Stimulated activated CD4-positive, alpha-beta T cell treated with anti-CD3 and anti-CD28 coated beads, Interleukin-2, amount 100 ng/mL, for 4 hours (primary cell): ENCODE measurements around the gene SYP.

Experiments used
- DNase-seq: peaks from one replicate; pipeline ENCODE4 v3.0.0-alpha.2; 2020; ENCODE audit warnings: low read depth

The SYP gene

DNA sequence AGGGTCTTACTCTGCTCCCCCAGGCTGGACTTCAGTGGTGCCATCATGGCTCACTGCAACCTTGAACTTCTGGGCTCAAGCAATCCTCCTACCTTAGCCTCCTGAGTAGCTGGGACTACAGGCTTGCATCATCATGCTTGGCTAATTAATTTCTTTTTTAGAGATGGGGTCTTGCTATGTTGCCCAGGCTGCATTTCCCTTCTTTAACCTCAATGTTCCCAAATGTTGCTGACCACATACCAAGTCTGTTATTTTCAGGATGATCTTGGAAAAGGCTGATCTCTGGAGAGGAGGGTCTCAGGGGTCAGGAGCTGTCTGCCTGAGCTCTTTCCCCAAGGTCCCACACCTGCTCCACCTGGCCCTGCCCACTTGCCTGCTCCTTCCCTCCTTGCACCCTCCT is 20.1 kb upstream of the SYP start:
- no peak for DNase-seq

DNA sequence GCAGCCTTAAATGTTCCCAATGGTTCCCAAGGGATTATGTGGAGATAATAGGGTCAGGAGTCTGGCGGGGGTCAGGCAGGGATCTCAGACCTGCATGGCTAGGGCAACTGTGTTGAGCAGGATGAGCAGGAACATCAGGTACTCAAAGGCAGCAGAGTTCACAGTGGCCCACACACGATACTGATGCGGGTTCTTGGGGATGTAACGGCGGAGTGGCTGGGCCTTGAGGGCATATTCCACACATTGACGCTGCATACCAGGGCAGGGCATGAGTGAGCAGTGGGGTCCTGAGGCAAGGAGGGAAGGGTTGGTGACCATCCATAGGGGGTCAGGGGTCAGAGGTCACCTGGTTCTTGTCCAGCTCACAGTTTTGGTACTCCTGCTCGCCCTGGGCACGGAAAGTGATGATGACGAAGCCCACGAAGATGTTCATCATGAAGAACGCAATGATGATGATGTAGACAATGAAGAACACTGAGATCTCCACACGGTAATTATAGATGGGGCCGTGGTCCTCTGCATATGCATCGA is 15.1 kb upstream of the SYP start:
- no peak for DNase-seq

DNA sequence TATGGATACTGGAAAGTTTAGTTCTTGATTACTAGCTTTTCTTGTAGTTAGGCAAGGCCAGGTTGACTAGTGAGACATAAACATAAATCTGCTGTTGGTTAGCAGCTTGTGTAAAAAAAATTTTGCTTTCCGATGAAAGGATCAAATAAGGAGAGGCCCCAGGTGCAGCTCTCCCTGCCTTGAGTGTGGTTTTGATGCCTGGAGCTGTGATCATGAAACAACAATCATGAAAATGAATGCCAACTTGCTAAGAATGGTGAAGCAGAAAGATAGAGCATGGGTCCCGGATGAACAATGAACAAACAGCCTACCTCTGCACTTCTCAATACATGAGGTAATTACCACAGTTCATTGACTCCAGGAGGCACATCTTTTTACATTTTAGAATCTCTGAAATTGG is 14.4 kb upstream of the SYP start:
- no peak for DNase-seq

DNA sequence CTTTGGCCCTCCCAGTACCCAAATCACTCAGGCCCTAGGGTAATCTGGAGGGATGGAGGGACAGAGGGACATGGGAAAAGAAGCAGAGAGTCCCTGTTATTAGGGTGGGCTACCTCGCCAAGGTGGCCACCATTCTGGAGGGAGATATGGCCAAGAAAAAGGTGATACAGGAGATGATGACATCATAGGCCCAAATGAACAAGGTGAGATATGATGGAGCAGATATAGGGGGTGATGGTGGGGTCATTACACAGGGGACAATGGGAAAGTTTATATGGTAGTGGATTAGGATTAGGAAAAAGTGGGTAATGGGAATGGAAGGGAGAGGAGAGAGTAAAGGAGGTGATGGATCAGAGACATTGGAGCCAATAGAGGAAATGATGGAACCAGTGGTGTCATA is 12.9 kb upstream of the SYP start:
- DNase-seq = no peak

DNA sequence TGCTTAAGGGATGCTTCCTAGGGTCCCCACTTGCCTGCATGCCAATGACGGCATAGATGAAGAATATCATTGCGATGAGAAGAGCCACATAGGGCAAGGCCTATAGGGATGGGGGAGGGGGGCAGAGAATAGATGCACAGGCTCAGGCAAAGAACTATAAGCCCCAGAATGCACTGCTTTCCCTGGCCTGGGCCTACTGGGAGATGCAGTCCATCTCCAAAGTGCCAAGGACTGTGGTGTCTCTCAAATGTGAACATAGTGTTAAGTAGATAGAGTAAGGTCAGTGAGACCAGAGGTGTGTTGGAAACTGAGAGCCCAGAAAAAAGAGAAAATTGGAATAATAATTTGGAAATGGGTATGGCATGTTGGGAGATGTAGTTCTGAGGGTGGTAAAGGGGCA is 12.2 kb upstream of the SYP start:
- DNase-seq = no peak

DNA sequence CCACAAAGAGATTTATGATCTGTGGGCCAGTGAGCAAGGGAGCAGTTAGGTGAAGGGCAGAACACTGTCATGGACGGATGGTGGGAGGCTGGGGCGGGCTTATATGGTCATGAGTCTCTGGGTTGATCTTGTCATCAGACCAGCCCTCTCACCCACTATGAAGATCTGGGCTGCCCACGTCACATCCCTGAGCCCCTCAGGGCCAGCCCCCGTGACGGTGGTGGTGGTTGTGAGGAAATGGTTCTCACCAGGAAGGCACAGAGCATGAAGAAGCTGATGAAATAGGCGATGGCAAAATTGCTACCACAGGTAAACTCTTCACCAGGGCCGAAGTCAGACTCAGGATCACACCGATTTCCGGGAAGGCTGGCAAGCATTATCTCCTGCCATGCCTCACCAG is 11.1 kb upstream of the SYP start:
- no peak for DNase-seq

DNA sequence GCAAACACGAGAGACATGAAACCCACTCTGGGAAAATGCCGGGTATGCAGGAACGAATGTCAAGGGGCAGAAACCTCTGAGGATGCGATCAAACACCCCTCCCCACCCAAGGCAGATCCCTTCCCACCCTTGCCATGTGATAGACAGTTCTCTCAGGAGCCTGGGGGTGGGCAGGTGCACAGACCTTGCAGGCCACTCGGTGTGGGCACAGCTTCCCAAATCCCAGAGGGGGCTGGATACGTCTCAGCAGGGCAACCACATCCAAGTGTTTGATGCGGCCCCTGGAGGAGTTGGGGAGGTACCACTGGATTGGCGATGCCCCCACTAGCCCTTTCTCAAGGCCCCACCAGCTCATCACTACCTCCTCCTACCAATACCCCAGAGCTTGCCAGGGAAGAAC is 10.4 kb upstream of the SYP start:
- DNase-seq = no peak

DNA sequence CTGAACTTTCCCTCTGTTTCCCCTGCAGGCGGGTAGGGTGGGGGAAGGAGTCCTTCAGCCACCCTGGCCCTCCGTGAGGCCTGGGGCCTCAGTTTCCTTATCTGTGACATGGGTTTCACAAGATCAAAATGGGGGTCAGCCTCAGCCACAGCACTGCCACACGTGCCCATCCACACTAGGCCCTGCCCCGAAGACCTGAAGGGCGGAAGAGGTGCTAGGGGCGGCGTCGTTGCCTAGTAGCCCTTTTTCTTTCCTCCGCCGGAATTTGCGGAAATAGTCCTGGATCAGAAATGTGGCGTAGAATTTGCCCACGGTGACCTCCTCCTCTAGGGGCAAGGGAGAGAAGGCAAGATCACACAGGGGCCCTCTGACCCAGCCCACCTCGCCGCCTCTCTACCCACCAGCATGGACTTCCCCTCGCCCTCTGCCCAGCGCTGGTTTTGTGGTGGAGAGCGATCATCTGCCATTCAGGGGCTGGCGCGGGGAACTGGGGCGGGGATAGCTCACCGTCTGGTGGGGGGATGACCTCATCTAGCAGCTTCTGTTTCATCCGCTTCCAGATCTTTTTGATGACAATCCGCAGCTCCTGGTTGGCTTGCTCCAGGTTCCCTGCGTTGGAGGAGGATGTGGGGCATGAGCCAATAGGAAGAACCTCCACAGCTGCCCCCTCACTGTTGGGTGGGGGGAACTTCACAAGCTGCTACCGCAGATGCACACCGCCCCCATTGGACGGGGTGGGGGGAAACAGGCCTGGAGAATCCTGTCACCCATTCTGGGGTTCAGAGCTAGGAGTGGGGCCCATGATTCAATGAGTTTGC is 9.7 kb upstream of the SYP start:
- DNase-seq = no peak

DNA sequence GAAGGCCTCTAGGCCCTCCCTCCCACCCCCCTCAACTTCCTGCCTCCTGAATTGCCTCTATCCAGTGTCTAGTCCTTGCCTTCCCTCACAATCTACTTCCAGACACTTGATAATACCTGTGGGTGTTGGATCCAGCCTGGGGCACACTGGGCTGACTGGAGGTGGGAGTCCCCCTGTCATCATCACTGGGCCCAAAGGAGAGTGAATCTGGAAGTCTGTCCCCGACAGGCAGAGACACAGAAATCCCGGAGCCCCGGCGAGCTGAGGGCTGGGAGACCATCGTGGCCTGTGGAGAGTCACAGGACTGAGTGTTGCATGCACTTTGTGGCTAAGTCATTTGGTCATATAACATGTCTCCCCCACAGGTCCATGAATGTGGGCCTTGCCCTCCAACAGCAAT is 8.4 kb upstream of the SYP start:
- no peak for DNase-seq

DNA sequence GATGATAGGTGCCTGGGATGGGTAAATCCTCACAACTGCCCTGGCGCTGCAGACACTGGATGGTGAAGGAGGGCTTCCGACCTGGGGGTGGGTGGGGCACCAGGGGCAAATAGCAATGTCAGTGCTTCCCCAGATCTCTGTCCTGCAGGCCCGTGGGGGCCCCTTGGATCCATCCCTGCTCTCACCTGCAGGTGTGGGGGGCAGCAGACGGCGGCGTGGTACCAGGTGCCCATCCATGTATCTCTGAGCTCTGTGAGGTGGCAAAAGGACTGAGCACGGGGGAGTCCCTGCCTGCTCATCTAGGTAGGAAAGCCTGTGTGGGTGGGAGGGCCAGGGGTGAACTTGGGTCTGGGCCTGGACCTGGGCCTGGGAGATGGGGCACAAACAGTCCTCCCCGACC is 6.5 kb upstream of the SYP start:
- DNase-seq = no peak

DNA sequence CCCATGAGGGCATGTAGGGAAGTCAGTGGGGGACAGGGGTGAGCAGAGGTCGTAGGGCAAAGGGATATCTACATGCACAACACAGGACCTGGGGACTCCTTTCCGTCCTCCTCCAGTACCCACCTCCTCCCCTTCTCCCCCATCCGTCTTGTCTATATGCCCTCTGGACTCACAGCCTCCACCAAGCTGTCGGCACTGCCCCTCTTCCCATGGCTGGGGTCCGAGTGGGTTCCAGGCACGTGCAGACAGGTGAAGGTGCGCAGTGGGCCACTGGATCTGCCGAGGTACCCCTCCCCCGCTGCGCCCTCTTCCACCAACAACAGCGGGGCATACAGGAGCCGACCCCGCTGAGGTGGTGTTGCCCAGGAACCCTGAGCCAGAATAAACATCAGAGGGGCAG is 5.5 kb upstream of the SYP start:
- DNase-seq = no peak

DNA sequence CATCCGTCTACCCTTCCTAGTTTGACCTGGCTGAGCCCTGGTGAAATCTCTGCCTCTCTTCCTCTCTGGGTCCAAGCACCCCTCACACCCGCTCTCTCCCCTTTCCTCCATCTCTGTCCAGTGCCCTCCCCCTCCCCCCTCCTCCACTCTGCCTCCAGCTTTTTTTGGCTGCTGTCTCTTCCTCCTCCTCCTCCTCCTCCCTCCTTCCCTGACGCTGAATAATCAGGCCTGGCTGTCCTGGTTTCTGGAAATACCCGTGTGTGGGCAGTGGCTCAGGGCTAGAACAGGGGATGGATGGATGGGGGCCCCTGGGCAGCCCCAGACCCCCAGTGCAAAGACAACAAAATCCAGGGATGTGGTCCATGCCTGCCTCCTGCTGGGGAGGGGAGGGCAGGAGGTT is 4.7 kb upstream of the SYP start:
- DNase-seq = no peak

DNA sequence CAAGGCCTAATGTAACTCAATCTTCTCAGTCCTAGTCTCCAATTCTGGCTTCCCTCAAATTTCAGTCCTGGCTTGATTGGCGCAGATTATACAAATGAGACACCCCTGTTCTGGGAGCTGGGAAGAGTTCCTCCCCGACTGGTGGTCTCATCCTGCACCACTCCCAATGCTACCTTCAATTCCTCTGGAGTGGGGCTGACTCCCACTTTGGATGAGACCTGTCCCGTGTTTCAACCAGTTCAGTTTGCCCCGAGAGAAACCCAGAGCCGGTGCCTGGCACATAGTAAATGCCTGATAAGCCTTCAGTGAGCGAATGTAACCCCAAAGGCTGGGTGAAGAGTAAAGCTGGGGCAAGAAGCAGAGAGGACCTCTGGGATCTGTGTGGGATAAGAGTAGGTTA is 4.0 kb upstream of the SYP start:
- no peak for DNase-seq

DNA sequence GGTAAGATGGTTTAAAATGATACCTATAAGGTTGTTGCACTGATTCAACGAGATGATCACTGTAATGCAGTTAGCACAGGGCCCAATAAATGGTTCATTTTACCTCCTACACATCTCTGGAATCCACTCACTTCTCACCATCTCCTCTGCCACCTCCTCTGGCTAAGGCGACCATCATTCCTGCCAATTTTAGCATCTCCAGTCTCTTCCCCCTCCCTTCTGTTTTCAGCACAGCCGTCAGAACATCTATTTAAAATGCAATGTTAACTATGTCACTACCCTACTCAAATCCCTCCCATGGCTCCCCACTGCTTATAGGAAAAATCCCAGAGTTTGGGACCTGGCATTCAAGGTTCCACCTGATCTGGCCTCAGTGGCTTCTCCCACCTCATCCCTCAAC is 3.5 kb upstream of the SYP start:
- DNase-seq = no peak

DNA sequence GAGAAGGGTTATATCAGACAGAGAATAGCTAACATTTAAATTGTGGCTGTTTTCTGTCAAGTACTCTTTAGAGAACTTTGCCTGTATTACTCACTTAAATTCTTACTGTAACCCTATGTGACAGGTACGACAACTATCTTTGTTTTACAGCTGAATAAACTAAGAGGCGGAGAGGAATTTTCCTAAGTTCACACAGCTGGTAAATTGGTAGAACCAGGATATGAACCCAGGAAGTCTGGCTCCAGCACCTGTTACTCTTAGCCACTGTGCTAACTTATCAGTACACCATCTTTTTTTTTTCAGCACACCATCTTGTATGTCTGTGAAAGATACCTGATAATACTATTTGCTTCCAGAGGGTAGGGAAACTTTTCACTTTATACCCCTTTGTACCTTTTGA is 2.0 kb upstream of the SYP start:
- DNase-seq = no peak

DNA sequence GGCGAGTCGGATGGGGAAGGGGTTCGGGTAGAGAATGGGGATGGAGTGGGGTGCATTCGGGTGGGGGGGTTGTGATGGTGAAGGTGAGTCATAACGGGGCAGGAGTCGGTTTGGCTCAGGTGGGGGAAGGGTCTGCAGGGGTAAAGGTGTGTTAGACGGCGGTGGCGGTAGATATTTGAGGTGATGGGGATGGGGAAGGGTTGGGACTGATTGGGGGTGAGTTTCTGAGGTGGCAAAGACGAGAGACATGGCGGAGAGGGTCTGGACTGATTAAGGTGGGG is 738 bp downstream of the SYP start:
- DNase-seq = no peak

DNA sequence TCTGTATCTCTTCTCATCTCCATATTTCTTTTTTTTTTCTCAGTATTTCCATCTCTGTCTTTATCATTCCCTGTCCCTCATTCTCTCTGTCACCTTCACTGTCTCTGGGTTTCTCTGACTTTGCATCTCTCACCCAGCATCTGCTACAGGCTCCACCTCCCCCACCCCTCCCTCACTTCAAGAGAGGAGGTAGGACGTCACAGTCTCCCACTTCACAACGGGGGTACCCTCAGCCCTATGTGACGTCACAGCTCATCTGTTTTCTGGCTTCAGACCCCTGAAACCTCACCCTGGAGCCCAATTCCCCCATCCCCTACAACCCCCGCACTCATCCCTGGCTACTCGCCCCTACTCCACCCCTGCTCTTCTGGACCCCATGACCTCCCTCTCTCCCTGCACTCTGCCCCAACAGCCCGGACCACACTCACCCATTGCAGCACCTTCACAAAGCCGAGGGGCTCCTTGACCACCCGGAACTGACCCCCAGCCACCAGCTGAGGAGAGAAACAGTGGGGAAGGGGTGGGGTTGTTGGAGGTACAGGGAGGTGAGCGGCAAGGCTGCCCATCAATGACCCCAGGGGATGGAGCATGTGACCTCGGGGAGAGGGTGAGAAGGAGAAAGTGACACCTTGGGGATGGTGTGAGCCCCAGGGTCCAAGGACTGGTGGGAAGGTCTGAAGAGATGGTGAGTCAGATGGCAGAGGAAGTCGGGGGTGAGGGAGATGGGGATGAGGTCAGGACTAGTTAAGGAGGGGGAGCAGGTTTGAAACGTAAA is 1.3 kb downstream of the SYP start:
- no peak for DNase-seq

DNA sequence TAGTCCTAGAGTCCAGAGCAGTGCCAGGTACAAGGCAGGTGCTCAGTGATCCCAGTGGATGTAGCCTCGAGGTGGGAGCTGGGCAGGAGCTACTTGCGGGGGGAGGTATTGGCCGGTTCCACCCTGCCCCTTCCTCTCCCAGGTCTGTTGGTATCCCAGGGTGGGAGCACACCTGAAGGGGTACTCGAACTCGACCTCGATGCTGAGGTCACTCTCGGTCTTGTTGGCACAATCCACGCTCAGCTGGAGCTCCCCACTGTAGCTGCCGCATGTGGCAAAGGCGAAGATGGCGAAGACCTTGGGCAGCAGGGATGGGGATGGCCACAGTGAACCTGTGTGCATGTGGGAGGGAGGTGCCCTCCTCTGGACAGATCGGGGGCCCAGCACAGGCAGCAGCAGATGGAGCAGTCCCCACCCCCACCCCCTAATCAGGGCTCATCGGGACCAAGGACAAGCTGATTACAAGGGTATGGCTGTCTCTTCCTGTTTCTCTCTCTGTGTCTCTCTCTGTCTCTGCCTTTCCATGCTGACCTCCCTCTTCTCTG is 2.4 kb downstream of the SYP start:
- no peak for DNase-seq

DNA sequence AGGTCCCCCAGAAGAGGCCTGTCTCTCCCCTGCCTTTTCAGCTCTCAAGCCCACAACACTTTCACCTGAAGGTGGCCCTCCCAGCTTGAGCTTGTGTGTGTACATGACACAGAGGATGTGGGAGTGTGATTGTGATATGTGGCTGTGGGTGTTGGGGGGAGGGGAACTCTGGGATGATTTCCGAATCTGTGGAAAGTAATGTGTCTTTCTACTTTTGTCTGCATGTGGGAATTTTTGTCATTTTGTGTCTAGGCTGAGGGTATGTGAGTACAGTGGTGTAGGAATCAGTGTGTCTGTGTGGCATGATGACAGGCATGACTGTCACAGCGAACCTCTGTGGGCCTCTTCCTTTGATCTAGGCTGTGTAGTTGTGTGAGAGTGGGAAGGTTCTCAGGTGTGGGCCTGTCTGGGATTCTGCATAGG is 6.4 kb downstream of the SYP start:
- no peak for DNase-seq

DNA sequence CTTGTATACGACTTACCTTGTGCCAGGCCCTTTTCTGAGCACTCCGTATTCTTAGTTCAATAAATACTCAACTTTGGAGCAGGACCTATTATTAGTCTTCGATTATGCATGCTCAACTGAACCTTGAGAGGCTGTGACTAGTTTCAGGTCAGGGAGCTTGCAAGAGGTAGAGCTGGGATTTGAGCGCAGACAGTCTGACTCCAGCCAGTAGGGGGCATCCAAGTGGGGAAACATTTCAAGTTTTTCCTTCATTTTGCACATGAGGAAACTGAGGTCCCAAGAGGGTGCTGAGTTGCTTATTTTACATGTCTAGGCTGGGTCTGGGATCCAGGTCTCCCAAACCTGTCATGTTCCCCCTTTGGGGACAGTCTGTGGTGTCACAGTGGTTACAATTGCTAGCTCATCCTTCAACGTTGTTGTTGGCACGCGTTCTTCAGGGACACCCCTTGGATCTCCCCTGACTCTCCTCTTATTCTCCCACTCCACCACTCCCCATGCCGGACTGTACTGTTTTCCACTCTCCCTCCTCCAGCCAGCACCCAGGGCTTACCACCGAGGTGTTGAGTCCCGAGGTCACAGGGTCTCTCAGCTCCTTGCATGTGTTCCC is 7.2 kb downstream of the SYP start:
- no peak for DNase-seq

DNA sequence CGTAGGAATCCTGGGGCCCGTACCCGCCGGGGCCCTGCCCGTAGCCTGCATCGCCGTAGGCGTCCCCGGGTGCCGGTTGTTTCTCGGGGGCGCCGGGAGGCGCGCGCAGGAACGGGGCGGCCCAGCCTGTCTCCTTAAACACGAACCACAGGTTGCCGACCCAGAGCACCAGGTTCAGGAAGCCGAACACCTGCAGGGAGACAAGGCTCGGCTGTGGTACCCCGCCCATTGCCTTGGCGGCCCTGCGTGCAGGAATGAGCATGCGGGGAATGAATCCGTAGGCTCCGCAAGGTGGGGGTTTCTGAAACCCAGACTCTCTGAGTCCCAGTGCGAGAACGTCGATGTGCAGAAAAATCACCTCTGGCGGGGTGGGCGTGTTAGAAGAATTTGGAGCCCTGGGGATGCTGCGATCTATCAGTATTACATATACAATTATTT is 8.4 kb downstream of the SYP start:
- no peak for DNase-seq

DNA sequence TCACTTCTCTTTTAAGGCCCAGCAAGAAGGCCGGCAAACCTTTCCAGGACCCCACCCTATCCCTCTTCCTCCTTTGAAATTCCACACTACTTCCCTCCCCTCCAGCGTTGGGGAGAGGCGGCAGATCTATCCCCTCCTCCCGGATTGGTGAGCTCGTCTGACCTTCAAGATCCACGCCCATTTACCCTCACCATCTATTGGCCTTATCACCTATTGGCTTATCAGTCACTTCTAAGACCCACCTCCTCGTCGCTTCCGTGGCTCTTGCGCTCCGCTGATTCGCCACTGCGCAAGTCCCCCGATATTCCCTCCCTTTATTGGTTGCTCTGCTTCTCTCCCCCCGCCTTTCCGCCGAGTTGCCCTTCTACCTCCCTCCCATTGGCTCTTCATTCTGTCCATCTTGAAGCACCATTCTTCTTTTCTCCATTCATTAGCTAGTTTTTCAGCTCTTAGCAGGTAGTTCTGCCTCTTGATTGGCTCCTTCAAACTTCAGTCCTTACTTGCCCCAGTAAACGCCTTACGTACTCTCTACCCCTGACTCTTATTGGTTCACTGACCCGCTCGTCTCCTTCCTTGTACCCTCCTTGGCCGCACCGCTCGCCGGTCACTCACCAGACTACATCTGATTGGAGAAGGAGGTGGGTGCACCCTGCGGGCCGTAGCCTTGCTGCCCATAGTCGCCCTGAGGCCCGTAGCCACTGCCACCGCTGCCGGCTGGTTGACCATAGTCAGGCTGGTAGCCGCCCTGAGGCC is 9.0 kb downstream of the SYP start:
- peak; percentile 80 for DNase-seq
